Peyer's patch (tissue), 4 donors: Measurements from ENCODE around the gene RREB1. TPM values are rescaled to one million over a fixed set of nuclear protein-coding genes. Genes with fewer than 3 reads are reported as not detected.
"Not testable (repeated sequence)": the region's sequence is repeated elsewhere in the genome, so short reads cannot be mapped to it uniquely, and the experiment has no call there.

ENCODE experiments used
- DNase-seq, 3 donors: peaks; one replicate each; pipeline ENCODE4 v3.0.0-alpha.2; 2017 to 2019
- H3K27ac ChIP-seq, 4 donors: fragments of 200-600 bp; sonication (generic); one replicate each; pipeline ENCODE4 v1.5.1; 2016 to 2019
- H3K27me3 ChIP-seq, 2 donors: fragments of 200-600 bp; sonication (generic); one replicate each; pipeline ENCODE4 v1.5.1; 2019
- H3K36me3 ChIP-seq, 3 donors: fragments of 200-600 bp; sonication (generic); one replicate each; pipeline ENCODE4 v1.5.1; 2016 to 2019
- H3K4me1 ChIP-seq, 4 donors: fragments of 200-600 bp; sonication (generic); one replicate each; pipeline ENCODE4 v1.5.1; 2016 to 2019
- H3K4me3 ChIP-seq, 4 donors: fragments of 200-600 bp; sonication (generic); 1 replicate in 3 of 4; 2 replicates in 1 of 4; pipeline ENCODE4 v1.5.1; 2016 to 2019; ENCODE audit warnings: mild to moderate bottlenecking in 1 of 4
- H3K9me3 ChIP-seq, 4 donors: fragments of 200-600 bp; sonication (generic); one replicate each; pipeline ENCODE4 v1.5.1; 2016 to 2019; ENCODE audit warnings: mild to moderate bottlenecking in 1 of 4
- POLR2A ChIP-seq, 2 donors: fragments of 450-650 bp; IDR thresholded peaks; one replicate each; pipeline ENCODE4 v1.5.1; 2017; ENCODE audit warnings: antibody characterized with exemption in 2 of 2, mild to moderate bottlenecking in 2 of 2, moderate library complexity in 2 of 2
- total RNA-seq, 4 donors: library from RNA; depleted of rRNA; stranded (reverse); fragments of >200 nt; gene quantifications; one replicate each; pipeline ENCODE4 v1.1.0, GENCODE V29; 2016
- TF ChIP-seq, protein P1 (sequence below), 6 experiments: fragments of 450-650 bp in 4 of 6; fragments of 200-600 bp in 2 of 6; sonication (generic) in 1 of 6; IDR thresholded peaks; one replicate each; pipeline ENCODE4 v1.5.1; 2017 to 2019; ENCODE audit warnings: antibody characterized with exemption in 6 of 6, mild to moderate bottlenecking in 3 of 6, moderate library complexity in 1 of 6

The RREB1 gene
- total RNA-seq, 4 donors from 2014 or later, result 65.0 to 118 (median 113) TPM

DNA sequence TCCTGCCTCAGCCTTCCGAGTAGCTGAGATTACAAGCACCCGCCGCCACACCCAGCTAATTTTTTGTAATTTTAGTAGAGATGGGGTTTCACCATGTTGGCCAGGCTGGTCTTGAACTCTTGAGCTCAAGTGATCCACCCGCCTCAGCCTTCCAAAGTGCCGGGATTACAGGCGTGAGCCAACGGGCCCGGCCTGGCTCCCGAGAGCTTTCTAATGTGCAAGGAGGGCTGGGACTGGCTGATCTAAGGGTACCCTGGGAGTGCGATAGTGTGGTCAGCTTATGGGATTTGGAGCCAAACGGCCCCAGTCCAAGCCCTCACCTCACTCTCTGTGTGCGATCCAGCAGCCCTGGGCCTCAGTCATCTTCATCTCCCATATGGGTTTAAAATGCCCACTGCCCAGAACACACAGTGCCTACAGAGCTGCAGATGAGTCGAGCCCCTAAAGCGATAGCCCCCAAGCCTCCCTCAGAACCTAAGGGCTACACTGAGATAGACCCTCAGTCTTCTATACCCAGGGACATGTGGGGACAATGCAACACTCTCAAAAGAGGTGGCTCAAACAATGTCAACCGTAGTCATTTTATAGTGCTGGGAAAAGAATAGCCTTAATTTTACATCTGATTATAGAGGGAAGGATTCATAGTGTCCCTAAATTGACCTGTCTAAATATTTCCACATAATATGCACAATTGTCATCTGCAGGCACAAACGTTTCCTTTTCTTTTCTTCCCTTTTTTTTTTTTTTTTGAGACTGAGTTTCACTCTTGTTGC, 155.2 kb downstream of the RREB1 start:
- H3K27me3 ChIP-seq, result no peaks in the 10 kb centered on the region
- no peak for TF ChIP-seq POLR2A (IDR thresholded peaks at IDR 0.05)
- TF ChIP-seq, protein P1, sequence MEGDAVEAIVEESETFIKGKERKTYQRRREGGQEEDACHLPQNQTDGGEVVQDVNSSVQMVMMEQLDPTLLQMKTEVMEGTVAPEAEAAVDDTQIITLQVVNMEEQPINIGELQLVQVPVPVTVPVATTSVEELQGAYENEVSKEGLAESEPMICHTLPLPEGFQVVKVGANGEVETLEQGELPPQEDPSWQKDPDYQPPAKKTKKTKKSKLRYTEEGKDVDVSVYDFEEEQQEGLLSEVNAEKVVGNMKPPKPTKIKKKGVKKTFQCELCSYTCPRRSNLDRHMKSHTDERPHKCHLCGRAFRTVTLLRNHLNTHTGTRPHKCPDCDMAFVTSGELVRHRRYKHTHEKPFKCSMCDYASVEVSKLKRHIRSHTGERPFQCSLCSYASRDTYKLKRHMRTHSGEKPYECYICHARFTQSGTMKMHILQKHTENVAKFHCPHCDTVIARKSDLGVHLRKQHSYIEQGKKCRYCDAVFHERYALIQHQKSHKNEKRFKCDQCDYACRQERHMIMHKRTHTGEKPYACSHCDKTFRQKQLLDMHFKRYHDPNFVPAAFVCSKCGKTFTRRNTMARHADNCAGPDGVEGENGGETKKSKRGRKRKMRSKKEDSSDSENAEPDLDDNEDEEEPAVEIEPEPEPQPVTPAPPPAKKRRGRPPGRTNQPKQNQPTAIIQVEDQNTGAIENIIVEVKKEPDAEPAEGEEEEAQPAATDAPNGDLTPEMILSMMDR (IDR thresholded peaks at IDR 0.05), result no peak
- H3K4me3 ChIP-seq, result no peak overlapping the region
- DNase-seq, result peak in 1 of 3 donors; percentile 35
- peaks cover 0 to 12% (median 3%) of the 10 kb centered on the region in 4 donors for H3K4me1 ChIP-seq
- H3K27ac ChIP-seq, result no peak overlapping the region
- no peaks in the 10 kb centered on the region for H3K36me3 ChIP-seq
- H3K9me3 ChIP-seq, result no peaks in the 10 kb centered on the region

DNA sequence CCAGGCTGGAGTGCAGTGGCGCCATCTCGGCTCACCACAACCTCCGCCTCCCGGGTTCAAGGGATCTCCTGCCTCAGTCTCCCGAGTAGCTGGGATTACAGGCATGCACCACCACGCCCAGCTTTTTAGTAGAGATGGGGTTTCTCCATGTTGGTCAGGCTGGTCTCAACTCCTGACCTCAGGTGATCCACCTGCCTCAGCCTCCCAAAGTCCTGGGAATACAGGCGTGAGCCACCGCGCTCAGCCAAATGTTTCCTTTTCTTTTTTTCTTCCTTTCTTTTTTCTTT, 155.7 kb downstream of the RREB1 start:
- H3K27me3 ChIP-seq, H3K36me3 ChIP-seq, H3K4me3 ChIP-seq, H3K9me3 ChIP-seq, H3K27ac ChIP-seq: not testable (repeated sequence)
- peak in 2 of 3 donors; percentile 6 to 27 for DNase-seq
- H3K4me1 ChIP-seq, result peaks cover 0 to 12% (median 3%) of the 10 kb centered on the region in 4 donors

DNA sequence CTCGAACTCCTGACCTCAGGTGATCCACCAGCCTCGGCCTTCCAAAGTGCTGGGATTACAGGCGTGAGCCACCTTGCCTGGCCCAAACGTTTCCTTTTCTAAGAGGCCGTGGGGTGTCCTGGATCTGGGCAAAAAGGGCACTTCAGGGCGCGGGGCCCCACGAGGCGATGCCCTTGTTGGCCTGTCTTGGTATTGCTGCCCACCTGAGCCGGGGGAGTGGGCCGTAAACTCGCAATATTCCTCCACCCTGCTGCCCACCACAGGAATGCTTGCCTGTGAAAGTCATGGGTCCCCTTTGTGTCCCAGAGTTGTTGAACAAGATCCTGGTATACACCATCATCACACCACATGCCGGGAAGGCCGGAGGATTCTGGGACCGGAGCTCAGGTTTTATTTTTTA, 156.3 kb downstream of the RREB1 start:
- peak in 2 of 3 donors; percentile 9 to 30 for DNase-seq
- Histone ChIP-seq H3K4me3 (no peak overlapping the region), H3K36me3 (no peaks in the 10 kb centered on the region), H3K9me3 (no peaks in the 10 kb centered on the region), H3K27ac (no peak overlapping the region), H3K4me1 (peaks cover 0 to 12% (median 3%) of the 10 kb centered on the region in 4 donors), H3K27me3 (no peaks in the 10 kb centered on the region)
- TF ChIP-seq POLR2A (IDR thresholded peaks at IDR 0.05), result no peak
- TF ChIP-seq, protein P1 (IDR thresholded peaks at IDR 0.05), result no peak

DNA sequence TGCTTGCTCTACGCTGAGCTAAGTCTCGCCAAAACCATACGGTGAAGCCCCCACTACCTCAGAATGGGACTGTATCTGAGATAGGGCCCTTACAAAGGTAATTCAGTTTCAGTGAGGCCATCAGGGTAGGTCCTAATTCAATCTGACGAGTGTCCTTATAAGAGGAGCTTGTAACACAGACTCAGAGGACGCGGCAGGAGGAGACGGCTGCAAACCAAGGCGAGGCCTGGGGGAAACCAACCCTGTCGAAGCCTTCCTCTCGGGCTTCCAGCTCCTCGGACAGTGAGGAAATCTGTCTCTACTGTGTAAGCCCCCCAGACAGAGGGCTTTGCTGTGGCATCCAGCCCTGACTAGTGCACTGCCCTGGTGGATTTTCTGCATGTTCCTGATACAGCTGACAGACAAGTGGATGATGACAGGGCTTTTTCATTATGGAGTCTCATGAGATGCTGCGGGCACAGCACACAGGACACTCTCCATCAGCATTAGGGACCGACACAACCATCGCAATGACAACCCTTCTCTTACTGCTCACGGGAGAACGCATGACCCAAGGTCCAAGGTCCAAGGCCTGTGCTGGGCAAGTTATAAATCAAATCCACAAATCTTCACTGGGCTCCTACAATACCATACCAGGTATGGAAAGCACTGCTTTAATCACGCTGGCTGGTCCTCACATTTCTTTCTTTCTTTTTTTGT, 157.1 kb downstream of the RREB1 start:
- no peaks in the 10 kb centered on the region for H3K27me3 ChIP-seq
- H3K4me1 ChIP-seq, result peaks cover 0 to 12% (median 3%) of the 10 kb centered on the region in 4 donors
- no peaks in the 10 kb centered on the region for H3K36me3 ChIP-seq
- TF ChIP-seq POLR2A (IDR thresholded peaks at IDR 0.05), result no peak
- TF ChIP-seq, protein P1 (IDR thresholded peaks at IDR 0.05), result no peak
- no peak overlapping the region for H3K4me3 ChIP-seq
- peak in 1 of 3 donors; percentile 57 for DNase-seq
- H3K27ac ChIP-seq, result no peak overlapping the region
- H3K9me3 ChIP-seq, result no peaks in the 10 kb centered on the region

DNA sequence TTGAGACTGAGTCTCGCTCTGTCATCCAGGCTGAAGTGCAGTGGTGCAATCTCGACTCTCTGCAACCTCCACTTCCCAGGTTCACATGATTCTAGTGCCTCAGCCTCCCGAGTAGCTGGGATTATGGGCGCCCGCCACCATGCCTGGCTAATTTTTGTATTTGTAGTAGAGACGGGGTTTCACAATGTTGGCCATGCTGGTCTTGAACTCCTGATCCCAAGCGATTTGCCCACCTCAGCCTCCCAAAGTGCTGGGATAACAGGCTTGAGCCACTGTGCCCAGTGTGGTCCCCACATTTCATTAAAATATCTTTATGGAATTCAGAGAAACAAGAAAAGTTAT, 157.6 kb downstream of the RREB1 start:
- H3K9me3 ChIP-seq, H3K4me3 ChIP-seq, H3K27ac ChIP-seq, H3K27me3 ChIP-seq, H3K36me3 ChIP-seq: not testable (repeated sequence)
- DNase-seq, result peak in 1 of 3 donors; percentile 12
- peaks cover 0 to 12% (median 3%) of the 10 kb centered on the region in 4 donors for H3K4me1 ChIP-seq

DNA sequence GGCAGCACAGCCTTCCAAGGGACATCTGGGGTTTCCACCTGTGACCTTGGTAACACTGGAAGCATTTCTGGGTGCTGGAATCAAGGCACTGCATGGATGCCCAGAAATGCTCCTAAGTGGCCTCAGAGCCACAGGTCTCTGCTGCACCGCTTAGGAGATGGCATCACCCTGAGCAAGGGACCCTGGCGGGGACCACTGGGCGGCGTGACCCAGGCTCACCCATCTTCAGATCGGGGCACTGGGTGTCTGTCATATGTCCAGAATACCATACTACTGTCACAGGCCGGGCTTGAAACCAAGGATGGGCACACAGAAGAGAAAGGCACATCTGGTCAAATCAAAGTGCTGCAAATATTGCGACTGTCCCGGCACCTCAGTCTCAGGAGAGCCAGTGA, 159.3 kb downstream of the RREB1 start:
- DNase-seq, result no peak
- H3K9me3 ChIP-seq, result no peaks in the 10 kb centered on the region
- no peaks in the 10 kb centered on the region for H3K27me3 ChIP-seq
- TF ChIP-seq POLR2A (IDR thresholded peaks at IDR 0.05), result no peak
- TF ChIP-seq, protein P1 (IDR thresholded peaks at IDR 0.05), result no peak
- peaks cover 0 to under 1% (median 0%) of the 10 kb centered on the region in 4 donors for H3K4me1 ChIP-seq
- no peak overlapping the region for H3K4me3 ChIP-seq
- no peaks in the 10 kb centered on the region for H3K36me3 ChIP-seq
- H3K27ac ChIP-seq, result no peak overlapping the region
